Body of pancreas (tissue), 4 donors: ENCODE data around the gene ZNF816.

Experiments used
- POLR2A ChIP-seq, 3 donors: fragments of 450-650 bp; IDR thresholded peaks; one replicate each; pipeline ENCODE4 v1.6.1; 2016; ENCODE audit warnings: antibody characterized with exemption in 3 of 3, mild to moderate bottlenecking in 2 of 3
- TF ChIP-seq, protein P1 (sequence below), 7 experiments: fragments of 450-650 bp in 4 of 7; fragments of 200-600 bp in 3 of 7; sonication (generic) in 3 of 7; IDR thresholded peaks; one replicate each; pipeline ENCODE4 v1.5.1; 2016 to 2019; ENCODE audit warnings: antibody characterized with exemption in 7 of 7

DNA sequence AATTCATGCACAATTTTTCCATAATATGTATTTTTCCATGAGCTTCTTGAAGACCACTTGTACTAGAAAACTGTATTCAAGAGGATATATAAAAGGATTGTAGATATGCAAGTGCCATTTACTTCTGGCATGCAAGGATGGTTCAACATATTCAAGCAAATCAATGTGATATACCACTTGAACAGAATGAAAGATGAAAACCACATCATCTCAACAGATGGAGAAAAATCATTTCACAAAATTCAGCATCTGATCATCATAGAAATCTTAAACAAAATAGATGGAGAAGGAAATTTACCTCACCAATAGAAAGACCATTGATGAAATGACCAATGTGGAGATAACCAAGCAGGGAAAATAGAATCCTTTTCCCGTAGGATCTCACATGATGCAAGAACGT is 5.1 kb upstream of the ZNF816 start:
- TF ChIP-seq, protein P1, sequence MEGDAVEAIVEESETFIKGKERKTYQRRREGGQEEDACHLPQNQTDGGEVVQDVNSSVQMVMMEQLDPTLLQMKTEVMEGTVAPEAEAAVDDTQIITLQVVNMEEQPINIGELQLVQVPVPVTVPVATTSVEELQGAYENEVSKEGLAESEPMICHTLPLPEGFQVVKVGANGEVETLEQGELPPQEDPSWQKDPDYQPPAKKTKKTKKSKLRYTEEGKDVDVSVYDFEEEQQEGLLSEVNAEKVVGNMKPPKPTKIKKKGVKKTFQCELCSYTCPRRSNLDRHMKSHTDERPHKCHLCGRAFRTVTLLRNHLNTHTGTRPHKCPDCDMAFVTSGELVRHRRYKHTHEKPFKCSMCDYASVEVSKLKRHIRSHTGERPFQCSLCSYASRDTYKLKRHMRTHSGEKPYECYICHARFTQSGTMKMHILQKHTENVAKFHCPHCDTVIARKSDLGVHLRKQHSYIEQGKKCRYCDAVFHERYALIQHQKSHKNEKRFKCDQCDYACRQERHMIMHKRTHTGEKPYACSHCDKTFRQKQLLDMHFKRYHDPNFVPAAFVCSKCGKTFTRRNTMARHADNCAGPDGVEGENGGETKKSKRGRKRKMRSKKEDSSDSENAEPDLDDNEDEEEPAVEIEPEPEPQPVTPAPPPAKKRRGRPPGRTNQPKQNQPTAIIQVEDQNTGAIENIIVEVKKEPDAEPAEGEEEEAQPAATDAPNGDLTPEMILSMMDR (IDR thresholded peaks at IDR 0.05), result no peak
- no peak for TF ChIP-seq POLR2A (IDR thresholded peaks at IDR 0.05)
